ENCODE data around the gene C19orf85. TPM values are rescaled to one million over a fixed set of nuclear protein-coding genes. Genes with fewer than 3 reads are reported as not detected.
"Not testable (repeated sequence)": the region's sequence is repeated elsewhere in the genome, so short reads cannot be mapped to it uniquely, and the experiment has no call there.

Gene C19orf85
- total RNA-seq, 2 donors from 2014 or later, result not detected

GRCh38 chr19:55454787-55455243 lies 9.7 kb downstream of the C19orf85 start:
- ATAC-seq (replicated peaks in 1 of 2) (no peak), DNase-seq (peak; percentile 49 to 58)

GRCh38 chr19:55453511-55454260 lies 10.9 kb downstream of the C19orf85 start:
- H3K4me3 Mint-ChIP-seq, result peak overlapping the region in 1 of 2 donors; percentile 59
- no peak for ATAC-seq (replicated peaks in 1 of 2)
- H3K36me3 Mint-ChIP-seq (ENCODE audit: insufficient read depth in 2 of 2), result peaks cover 4 to 7% of the 10 kb centered on the region in 2 donors
- H3K4me1 Mint-ChIP-seq (ENCODE audit: low read depth), result peaks cover 5% of the 10 kb centered on the region
- no peaks in the 10 kb centered on the region for H3K9me3 Mint-ChIP-seq
- H3K27me3 Mint-ChIP-seq (ENCODE audit: low read depth), result peaks cover 20% of the 10 kb centered on the region
- no peak overlapping the region for H3K27ac Mint-ChIP-seq
- DNase-seq, result no peak

More at GRCh38 chr19:55454787-55455243, 9.7 kb downstream of the C19orf85 start:
- Mint-ChIP-seq H3K4me1 (ENCODE audit: low read depth) (peaks cover 9% of the 10 kb centered on the region), H3K36me3 (ENCODE audit: insufficient read depth in 2 of 2) (peaks cover 4 to 7% of the 10 kb centered on the region in 2 donors), H3K9me3 (no peaks in the 10 kb centered on the region), H3K27me3 (ENCODE audit: low read depth) (peaks cover 20% of the 10 kb centered on the region), H3K27ac (no peak overlapping the region), H3K4me3 (no peak overlapping the region)

- no peak overlapping the region for H3K27ac Mint-ChIP-seq
- H3K4me1 Mint-ChIP-seq (ENCODE audit: low read depth), result peaks cover 5% of the 10 kb centered on the region
- H3K9me3 Mint-ChIP-seq, result no peaks in the 10 kb centered on the region
- DNase-seq (peak; percentile 41 to 43), ATAC-seq (replicated peaks in 1 of 2) (peak; percentile 56)
- H3K36me3 Mint-ChIP-seq (ENCODE audit: insufficient read depth in 2 of 2), result peaks cover 4 to 7% of the 10 kb centered on the region in 2 donors
- H3K4me3 Mint-ChIP-seq, result peak overlapping the region in 1 of 2 donors; percentile 59
- peaks cover 20% of the 10 kb centered on the region for H3K27me3 Mint-ChIP-seq (ENCODE audit: low read depth)
These were observed 11.7 kb downstream of the C19orf85 start for GRCh38 chr19:55452749-55453346.

- peak overlapping the region; percentile 80 to 81 for H3K4me3 Mint-ChIP-seq
- no peak overlapping the region for H3K27ac Mint-ChIP-seq
- peaks cover 4 to 7% of the 10 kb centered on the region in 2 donors for H3K36me3 Mint-ChIP-seq (ENCODE audit: insufficient read depth in 2 of 2)
- peaks cover 20% of the 10 kb centered on the region for H3K27me3 Mint-ChIP-seq (ENCODE audit: low read depth)
- H3K4me1 Mint-ChIP-seq (ENCODE audit: low read depth), result peaks cover 5% of the 10 kb centered on the region
- ATAC-seq (replicated peaks in 1 of 2) (no peak), DNase-seq (no peak)
- no peaks in the 10 kb centered on the region for H3K9me3 Mint-ChIP-seq
These were observed 12.4 kb downstream of the C19orf85 start for GRCh38 chr19:55451965-55452748.

GRCh38 chr19:55451163-55451964 lies 13.2 kb downstream of the C19orf85 start:
- H3K4me1 Mint-ChIP-seq (ENCODE audit: low read depth), result peaks cover 5% of the 10 kb centered on the region
- H3K36me3 Mint-ChIP-seq (ENCODE audit: insufficient read depth in 2 of 2), result peaks cover 4 to 7% of the 10 kb centered on the region in 2 donors
- H3K27me3 Mint-ChIP-seq (ENCODE audit: low read depth), result peaks cover 20% of the 10 kb centered on the region
- ATAC-seq (replicated peaks in 1 of 2) (peak; percentile 33 to 36), DNase-seq (no peak)
- H3K9me3 Mint-ChIP-seq, result no peaks in the 10 kb centered on the region
- peak overlapping the region; percentile 80 to 81 for H3K4me3 Mint-ChIP-seq
- no peak overlapping the region for H3K27ac Mint-ChIP-seq

GRCh38 chr19:55449469-55449868 lies 15.1 kb downstream of the C19orf85 start:
- Mint-ChIP-seq H3K4me1 (ENCODE audit: low read depth) (peaks cover 5% of the 10 kb centered on the region), H3K36me3 (ENCODE audit: insufficient read depth in 2 of 2) (peaks cover 2 to 7% of the 10 kb centered on the region in 2 donors), H3K27ac (no peak overlapping the region), H3K27me3 (ENCODE audit: low read depth) (peaks cover 34% of the 10 kb centered on the region), H3K9me3 (no peaks in the 10 kb centered on the region), H3K4me3 (no peak overlapping the region)
- DNase-seq (no peak), ATAC-seq (replicated peaks in 1 of 2) (no peak)

GRCh38 chr19:55448175-55448490 lies 16.4 kb downstream of the C19orf85 start:
- DNase-seq; H3K4me3 Mint-ChIP-seq; ATAC-seq (replicated peaks in 1 of 2); H3K27ac Mint-ChIP-seq; H3K9me3 Mint-ChIP-seq; H3K36me3 Mint-ChIP-seq (ENCODE audit: insufficient read depth in 2 of 2): not testable (repeated sequence)
- Mint-ChIP-seq H3K4me1 (ENCODE audit: low read depth) (peaks cover 13% of the 10 kb centered on the region), H3K27me3 (ENCODE audit: low read depth) (peaks cover 36% of the 10 kb centered on the region)

- H3K27me3 Mint-ChIP-seq (ENCODE audit: low read depth), result peaks cover 39% of the 10 kb centered on the region
- no peak overlapping the region for H3K4me3 Mint-ChIP-seq
- DNase-seq (no peak), ATAC-seq (replicated peaks in 1 of 2) (peak; percentile 15 to 31)
- peaks cover 0 to 2% of the 10 kb centered on the region in 2 donors for H3K36me3 Mint-ChIP-seq (ENCODE audit: insufficient read depth in 2 of 2)
- H3K27ac Mint-ChIP-seq, result no peak overlapping the region
- H3K4me1 Mint-ChIP-seq (ENCODE audit: low read depth), result peaks cover 17% of the 10 kb centered on the region
- H3K9me3 Mint-ChIP-seq, result no peaks in the 10 kb centered on the region
These were observed 17.0 kb downstream of the C19orf85 start for GRCh38 chr19:55447421-55448174.

GRCh38 chr19:55446060-55446459 lies 18.5 kb downstream of the C19orf85 start:
- peaks cover 21% of the 10 kb centered on the region for H3K4me1 Mint-ChIP-seq (ENCODE audit: low read depth)
- ATAC-seq (replicated peaks in 1 of 2) (no peak), DNase-seq (no peak)
- H3K9me3 Mint-ChIP-seq, result no peaks in the 10 kb centered on the region
- H3K4me3 Mint-ChIP-seq, result no peak overlapping the region
- peaks cover 3 to 5% of the 10 kb centered on the region in 2 donors for H3K36me3 Mint-ChIP-seq (ENCODE audit: insufficient read depth in 2 of 2)
- peaks cover 40% of the 10 kb centered on the region for H3K27me3 Mint-ChIP-seq (ENCODE audit: low read depth)
- no peak overlapping the region for H3K27ac Mint-ChIP-seq

- DNase-seq (no peak), ATAC-seq (replicated peaks in 1 of 2) (no peak)
- peaks cover 51% of the 10 kb centered on the region for H3K27me3 Mint-ChIP-seq (ENCODE audit: low read depth)
- peaks cover 25% of the 10 kb centered on the region for H3K4me1 Mint-ChIP-seq (ENCODE audit: low read depth)
- H3K9me3 Mint-ChIP-seq, result peaks cover 0 to 2% of the 10 kb centered on the region in 2 donors
- peaks cover 5 to 6% of the 10 kb centered on the region in 2 donors for H3K36me3 Mint-ChIP-seq (ENCODE audit: insufficient read depth in 2 of 2)
- H3K4me3 Mint-ChIP-seq, result no peak overlapping the region
- H3K27ac Mint-ChIP-seq, result no peak overlapping the region
These were observed 19.9 kb downstream of the C19orf85 start for GRCh38 chr19:55444646-55445045.

- no peak for DNase-seq
- Mint-ChIP-seq H3K27ac (no peak overlapping the region), H3K36me3 (ENCODE audit: insufficient read depth in 2 of 2) (peaks cover 5 to 6% of the 10 kb centered on the region in 2 donors), H3K4me3 (no peak overlapping the region), H3K27me3 (ENCODE audit: low read depth) (peaks cover 58% of the 10 kb centered on the region), H3K4me1 (ENCODE audit: low read depth) (peaks cover 25% of the 10 kb centered on the region), H3K9me3 (peaks cover 0 to 2% of the 10 kb centered on the region in 2 donors)
- ATAC-seq (replicated peaks in 1 of 2), result no peak
These were observed 20.6 kb downstream of the C19orf85 start for GRCh38 chr19:55443824-55444480.
